H9 (cell line): ENCODE measurements around the gene CRELD2. TPM values are rescaled to one million over a fixed set of nuclear protein-coding genes. Genes with fewer than 3 reads are reported as not detected.

Experiments
- DNase-seq: peaks from one replicate; pipeline ENCODE4 v3.0.0-alpha.2; 2017
- H2AFZ ChIP-seq: one replicate; pipeline ENCODE4 v1.6.1; 2013; ENCODE audit warnings: mild to moderate bottlenecking, low read length, control low read depth, moderate library complexity
- H2AK5ac ChIP-seq: 2 replicates; pipeline ENCODE4 v1.6.1; 2013; ENCODE audit warnings: low read length, control low read depth, mixed read lengths; ENCODE audit not compliant: insufficient read length
- H2BK120ac ChIP-seq: one replicate; pipeline ENCODE4 v1.6.1; 2013; ENCODE audit warnings: low read depth, mild to moderate bottlenecking, low read length, control low read depth, inconsistent platforms; ENCODE audit not compliant: poor library complexity, severe bottlenecking
- H2BK12ac ChIP-seq: 2 replicates; pipeline ENCODE4 v1.6.1; 2013; ENCODE audit warnings: low read length, control low read depth, mixed read lengths, low read depth; ENCODE audit not compliant: insufficient read length
- H2BK15ac ChIP-seq: 2 replicates; pipeline ENCODE4 v1.6.1; 2013; ENCODE audit warnings: low read depth, low read length, control low read depth
- H2BK20ac ChIP-seq: one replicate; pipeline ENCODE4 v1.6.1; 2013; ENCODE audit warnings: low read depth, mild to moderate bottlenecking, low read length, control low read depth, inconsistent platforms; ENCODE audit not compliant: poor library complexity, severe bottlenecking
- H2BK5ac ChIP-seq: 2 replicates; pipeline ENCODE4 v1.6.1; 2013; ENCODE audit warnings: low read length, control low read depth, mixed read lengths; ENCODE audit not compliant: insufficient read length
- H3K14ac ChIP-seq: 2 replicates; pipeline ENCODE4 v1.6.1; 2013; ENCODE audit warnings: low read length, control low read depth; ENCODE audit not compliant: insufficient read depth
- H3K18ac ChIP-seq: 2 replicates; pipeline ENCODE4 v1.6.1; 2013; ENCODE audit warnings: low read depth, mild to moderate bottlenecking, mixed read lengths, low read length, control low read depth; ENCODE audit not compliant: insufficient read length
- H3K23ac ChIP-seq: 2 replicates; pipeline ENCODE4 v1.6.1; 2013; ENCODE audit warnings: low read length, control low read depth, mixed read lengths, low read depth; ENCODE audit not compliant: insufficient read length
- H3K23me2 ChIP-seq: 2 replicates; pipeline ENCODE4 v1.6.1; 2013; ENCODE audit warnings: low read depth, mild to moderate bottlenecking, mixed read lengths, low read length, control low read depth; ENCODE audit not compliant: insufficient read length, poor library complexity, severe bottlenecking
- H3K27ac ChIP-seq: 2 replicates; pipeline ENCODE4 v1.5.1; 2013; ENCODE audit warnings: low read length, control low read depth, mixed read lengths, low read depth; ENCODE audit not compliant: insufficient read length
- H3K27me3 ChIP-seq: 2 replicates; pipeline ENCODE4 v1.6.1; 2013; ENCODE audit warnings: low read length, control low read depth, inconsistent platforms; ENCODE audit not compliant: insufficient read depth
- H3K4ac ChIP-seq: 2 replicates; pipeline ENCODE4 v1.6.1; 2013; ENCODE audit warnings: low read depth, mild to moderate bottlenecking, control low read depth, inconsistent platforms, low read length, moderate library complexity
- H3K4me1 ChIP-seq: 2 replicates; pipeline ENCODE4 v1.6.1; 2013; ENCODE audit warnings: low read length, control low read depth, inconsistent platforms; ENCODE audit not compliant: insufficient read depth
- H3K4me2 ChIP-seq: 2 replicates; pipeline ENCODE4 v1.6.1; 2013; ENCODE audit warnings: low read length, control low read depth, mixed read lengths; ENCODE audit not compliant: insufficient read length, insufficient read depth
- H3K56ac ChIP-seq: 2 replicates; pipeline ENCODE4 v1.6.1; 2013; ENCODE audit warnings: low read depth, mild to moderate bottlenecking, mixed read lengths, low read length, control low read depth; ENCODE audit not compliant: insufficient read length
- H3K79me1 ChIP-seq: 2 replicates; pipeline ENCODE4 v1.6.1; 2013; ENCODE audit warnings: low read depth, mild to moderate bottlenecking, moderate library complexity, low read length, control low read depth, inconsistent platforms; ENCODE audit not compliant: insufficient read depth, poor library complexity, severe bottlenecking
- H3K79me2 ChIP-seq: 2 replicates; pipeline ENCODE4 v1.6.1; 2013; ENCODE audit warnings: low read length, control low read depth, inconsistent platforms; ENCODE audit not compliant: insufficient read depth
- H3K9ac ChIP-seq: 2 replicates; pipeline ENCODE4 v1.6.1; 2013; ENCODE audit warnings: low read length, control low read depth, mixed read lengths; ENCODE audit not compliant: insufficient read length; ENCODE audit errors: extremely low read depth
- H3K9me3 ChIP-seq: one replicate; pipeline ENCODE4 v1.6.1; 2013; ENCODE audit warnings: low read depth, low read length, inconsistent platforms; ENCODE audit not compliant: control insufficient read depth
- H3T11ph ChIP-seq: one replicate; pipeline ENCODE4 v1.6.1; 2013; ENCODE audit warnings: mild to moderate bottlenecking, low read length, control low read depth, inconsistent platforms
- H4K20me1 ChIP-seq: one replicate; pipeline ENCODE4 v1.6.1; 2013; ENCODE audit not compliant: control insufficient read depth, insufficient read length, insufficient read depth
- H4K5ac ChIP-seq: 2 replicates; pipeline ENCODE4 v1.6.1; 2013; ENCODE audit warnings: low read depth, mild to moderate bottlenecking, mixed read lengths, low read length, control low read depth; ENCODE audit not compliant: insufficient read length
- H4K8ac ChIP-seq: replicated peaks from 2 replicates; pipeline ENCODE4 v1.6.1; 2013; ENCODE audit warnings: low read length, control low read depth, mixed read lengths, low read depth; ENCODE audit not compliant: insufficient read length
- H4K91ac ChIP-seq: 2 replicates; pipeline ENCODE4 v1.6.1; 2013; ENCODE audit warnings: low read depth, mild to moderate bottlenecking, moderate library complexity, mixed read lengths, low read length, control low read depth; ENCODE audit not compliant: insufficient read length
- H3K27ac Mint-ChIP-seq, 3 experiments: 2 replicates in 2 of 3; 3 replicates in 1 of 3; pipeline ENCODE4 v1.8.0; 2020 to 2021; ENCODE audit warnings: mixed read lengths in 3 of 3, mild to moderate bottlenecking in 1 of 3, moderate library complexity in 1 of 3
- H3K27me3 Mint-ChIP-seq: 2 replicates; pipeline ENCODE4 v1.8.0; 2021; ENCODE audit warnings: low read depth, mild to moderate bottlenecking, moderate library complexity, mixed read lengths
- H3K36me3 Mint-ChIP-seq, 3 experiments: 2 replicates in 2 of 3; 3 replicates in 1 of 3; pipeline ENCODE4 v1.8.0; 2020 to 2021; ENCODE audit warnings: low read depth in 3 of 3, mixed read lengths in 3 of 3; ENCODE audit not compliant: insufficient read depth in 1 of 3
- H3K4me1 Mint-ChIP-seq, 2 experiments: 2 replicates each; pipeline ENCODE4 v1.8.0; 2020; ENCODE audit warnings: mixed read lengths in 2 of 2
- H3K4me3 Mint-ChIP-seq, 2 experiments: 2 replicates in 1 of 2; 3 replicates in 1 of 2; pipeline ENCODE4 v1.8.0; 2020 to 2021; ENCODE audit warnings: mild to moderate bottlenecking in 2 of 2, mixed read lengths in 2 of 2, moderate library complexity in 1 of 2
- H3K9me3 Mint-ChIP-seq, 2 experiments: 2 replicates in 1 of 2; 3 replicates in 1 of 2; pipeline ENCODE4 v1.8.0; 2020; ENCODE audit warnings: mild to moderate bottlenecking in 2 of 2, mixed read lengths in 2 of 2, moderate library complexity in 1 of 2
- WGBS: extraction: QIAGEN DNeasy Blood & Tissue Kit; methylation state at CpG from one replicate; pipeline ENCODE4 v1.1.7; 2013; ENCODE audit warnings: missing lambda C conversion rate, low lambda C conversion rate, mixed read lengths; ENCODE audit not compliant: insufficient read length; ENCODE audit errors: extremely low coverage; 5-methylcytosine and 5-hydroxymethylcytosine counted together
- total RNA-seq: library from RNA; stranded (reverse); gene quantifications from 2 replicates; pipeline ENCODE4 v1.2.1, GENCODE V29; 2021
- TF ChIP-seq, protein P1 (sequence below): fragments of 200-600 bp; sonication (generic); conservative IDR thresholded peaks from 3 replicates; pipeline ENCODE4 v1.8.0; 2021; ENCODE audit warnings: antibody characterized with exemption, mild to moderate bottlenecking

CRELD2 gene
- total RNA-seq, 1 experiment from 2014 or later, result 34.7 TPM

- no peak overlapping the region; the same call in 1 of the 2 replicates for H3K14ac ChIP-seq
- H3K79me2 ChIP-seq, result no peaks in the 10 kb centered on the region
- DNase-seq, result peak; percentile 38
- H3K27ac ChIP-seq, result no peak overlapping the region
- no peak overlapping the region for H3K4me2 ChIP-seq
- WGBS, result no CpG with 5 or more reads among the region's 28 CpGs
- Mint-ChIP-seq H3K36me3 (no peaks in the 10 kb centered on the region), H3K27ac (no peak overlapping the region), H3K27me3 (no peaks in the 10 kb centered on the region), H3K4me1 (peaks cover 9 to 24% of the 10 kb centered on the region in 2 experiments), H3K4me3 (no peak overlapping the region), H3K9me3 (no peaks in the 10 kb centered on the region)
- H3K18ac ChIP-seq, result no peak overlapping the region
- H3K9me3 ChIP-seq, result no peaks in the 10 kb centered on the region
- no peak overlapping the region for H4K8ac ChIP-seq
- H4K5ac ChIP-seq, result no peak overlapping the region
- TF ChIP-seq, protein P1, sequence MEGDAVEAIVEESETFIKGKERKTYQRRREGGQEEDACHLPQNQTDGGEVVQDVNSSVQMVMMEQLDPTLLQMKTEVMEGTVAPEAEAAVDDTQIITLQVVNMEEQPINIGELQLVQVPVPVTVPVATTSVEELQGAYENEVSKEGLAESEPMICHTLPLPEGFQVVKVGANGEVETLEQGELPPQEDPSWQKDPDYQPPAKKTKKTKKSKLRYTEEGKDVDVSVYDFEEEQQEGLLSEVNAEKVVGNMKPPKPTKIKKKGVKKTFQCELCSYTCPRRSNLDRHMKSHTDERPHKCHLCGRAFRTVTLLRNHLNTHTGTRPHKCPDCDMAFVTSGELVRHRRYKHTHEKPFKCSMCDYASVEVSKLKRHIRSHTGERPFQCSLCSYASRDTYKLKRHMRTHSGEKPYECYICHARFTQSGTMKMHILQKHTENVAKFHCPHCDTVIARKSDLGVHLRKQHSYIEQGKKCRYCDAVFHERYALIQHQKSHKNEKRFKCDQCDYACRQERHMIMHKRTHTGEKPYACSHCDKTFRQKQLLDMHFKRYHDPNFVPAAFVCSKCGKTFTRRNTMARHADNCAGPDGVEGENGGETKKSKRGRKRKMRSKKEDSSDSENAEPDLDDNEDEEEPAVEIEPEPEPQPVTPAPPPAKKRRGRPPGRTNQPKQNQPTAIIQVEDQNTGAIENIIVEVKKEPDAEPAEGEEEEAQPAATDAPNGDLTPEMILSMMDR, result no peak
- H2BK12ac ChIP-seq, result no peak overlapping the region
- H4K91ac ChIP-seq, result no peak overlapping the region
- no peaks in the 10 kb centered on the region for H3K4me1 ChIP-seq
- H3K9ac ChIP-seq, result no peak overlapping the region
- no peak overlapping the region for H2BK20ac ChIP-seq
- no peak overlapping the region for H2AFZ ChIP-seq
- no peak overlapping the region for H3K4ac ChIP-seq
- no peak overlapping the region for H2BK15ac ChIP-seq
- no peaks in the 10 kb centered on the region for H3K23me2 ChIP-seq
- no peak overlapping the region for H2AK5ac ChIP-seq
- H3K56ac ChIP-seq, result no peak overlapping the region
- H3K79me1 ChIP-seq, result no peaks in the 10 kb centered on the region
- no peaks in the 10 kb centered on the region for H4K20me1 ChIP-seq
- H3T11ph ChIP-seq, result no peak overlapping the region
- no peaks in the 10 kb centered on the region for H3K27me3 ChIP-seq
- no peak overlapping the region for H2BK120ac ChIP-seq
- no peak overlapping the region for H2BK5ac ChIP-seq
- no peak overlapping the region for H3K23ac ChIP-seq
Observed at GRCh38 chr22:49951000-49951677, 32.7 kb downstream of the CRELD2 start.
